ENCODE results near the gene NF1. TPM values are rescaled to one million over a fixed set of nuclear protein-coding genes. Genes with fewer than 3 reads are reported as not detected.

NF1 gene
- total RNA-seq, 1 donor from 2014 or later, result 53.1 TPM

DNA sequence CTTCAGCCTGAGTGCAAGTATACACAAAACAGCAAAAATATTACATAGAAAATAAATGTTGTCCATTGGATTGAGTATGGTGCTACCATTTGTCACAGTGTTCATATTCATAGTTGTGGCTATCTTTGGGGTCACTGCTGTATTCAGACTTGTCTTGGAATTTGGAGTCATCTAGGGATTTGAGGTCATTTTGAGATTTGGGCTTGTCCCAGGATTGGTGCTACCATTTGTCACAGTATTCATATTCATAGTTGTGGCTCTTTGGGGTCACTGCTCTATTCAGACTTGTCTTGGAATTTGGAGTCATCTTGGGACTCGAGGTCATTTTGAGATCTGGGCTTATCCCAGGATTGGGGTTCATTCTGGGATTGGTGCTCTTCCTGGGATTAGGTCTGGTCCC, 177.5 kb downstream of the NF1 start:
- Histone ChIP-seq H3K27ac (no peak overlapping the region), H3K36me3 (peaks cover 21% of the 10 kb centered on the region), H3K4me3 (no peak overlapping the region), H3K9me3 (no peaks in the 10 kb centered on the region), H3K27me3 (ENCODE audit: low read depth) (no peaks in the 10 kb centered on the region), H3K4me1 (peaks cover 34% of the 10 kb centered on the region)
- intact Hi-C loops (cut with DNase I), result no loop called here
- no peak for DNase-seq
- TF ChIP-seq, protein P1, sequence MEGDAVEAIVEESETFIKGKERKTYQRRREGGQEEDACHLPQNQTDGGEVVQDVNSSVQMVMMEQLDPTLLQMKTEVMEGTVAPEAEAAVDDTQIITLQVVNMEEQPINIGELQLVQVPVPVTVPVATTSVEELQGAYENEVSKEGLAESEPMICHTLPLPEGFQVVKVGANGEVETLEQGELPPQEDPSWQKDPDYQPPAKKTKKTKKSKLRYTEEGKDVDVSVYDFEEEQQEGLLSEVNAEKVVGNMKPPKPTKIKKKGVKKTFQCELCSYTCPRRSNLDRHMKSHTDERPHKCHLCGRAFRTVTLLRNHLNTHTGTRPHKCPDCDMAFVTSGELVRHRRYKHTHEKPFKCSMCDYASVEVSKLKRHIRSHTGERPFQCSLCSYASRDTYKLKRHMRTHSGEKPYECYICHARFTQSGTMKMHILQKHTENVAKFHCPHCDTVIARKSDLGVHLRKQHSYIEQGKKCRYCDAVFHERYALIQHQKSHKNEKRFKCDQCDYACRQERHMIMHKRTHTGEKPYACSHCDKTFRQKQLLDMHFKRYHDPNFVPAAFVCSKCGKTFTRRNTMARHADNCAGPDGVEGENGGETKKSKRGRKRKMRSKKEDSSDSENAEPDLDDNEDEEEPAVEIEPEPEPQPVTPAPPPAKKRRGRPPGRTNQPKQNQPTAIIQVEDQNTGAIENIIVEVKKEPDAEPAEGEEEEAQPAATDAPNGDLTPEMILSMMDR (IDR thresholded peaks at IDR 0.05), result no peak
- no peak for ATAC-seq

DNA sequence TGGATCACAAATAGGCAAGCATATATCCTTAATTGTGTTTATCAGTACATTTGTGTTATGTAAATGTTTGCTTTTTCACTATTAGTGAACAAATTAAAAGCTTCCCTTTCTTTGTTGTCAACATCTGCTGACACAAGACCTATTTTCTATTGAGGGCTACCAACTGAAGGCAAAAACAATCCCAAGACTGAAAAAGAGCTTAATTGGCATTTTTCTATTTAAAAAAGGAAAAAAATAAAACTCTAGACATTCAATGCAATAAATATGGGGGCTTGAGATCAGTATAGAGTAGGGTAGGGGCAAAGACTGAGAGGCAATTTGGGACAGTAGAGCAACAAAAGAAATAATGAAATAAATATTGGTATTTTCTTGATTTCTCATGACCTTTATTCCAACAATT, 178.0 kb downstream of the NF1 start:
- ATAC-seq, result no peak
- TF ChIP-seq, protein P1 (IDR thresholded peaks at IDR 0.05), result no peak
- no peaks in the 10 kb centered on the region for H3K9me3 ChIP-seq
- intact Hi-C loops (cut with DNase I), result no loop called here
- no peaks in the 10 kb centered on the region for H3K27me3 ChIP-seq (ENCODE audit: low read depth)
- peaks cover 22% of the 10 kb centered on the region for H3K36me3 ChIP-seq
- H3K4me3 ChIP-seq, result peak overlapping the region; percentile 11
- no peak for DNase-seq
- H3K27ac ChIP-seq, result no peak overlapping the region
- H3K4me1 ChIP-seq, result peaks cover 34% of the 10 kb centered on the region

DNA sequence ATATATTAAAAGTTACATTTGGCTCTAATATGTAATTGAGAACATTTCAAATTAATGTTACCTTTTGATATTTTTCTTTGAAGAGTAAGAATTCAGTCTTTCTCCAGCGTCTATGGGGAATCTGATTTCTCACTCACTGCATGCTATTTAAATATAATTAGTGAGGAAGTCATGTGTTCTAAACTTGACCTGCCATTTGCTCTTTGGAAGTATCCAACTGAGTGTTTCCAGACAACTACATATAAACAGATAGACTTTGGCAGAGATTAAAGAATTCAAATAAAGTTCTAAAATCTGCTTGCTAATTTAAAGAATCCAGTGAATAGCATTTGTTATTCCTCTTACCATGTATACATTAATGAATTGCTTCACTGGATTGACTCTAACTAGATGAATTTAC, 178.7 kb downstream of the NF1 start:
- intact Hi-C loops (cut with DNase I), result no loop called here
- ATAC-seq (no peak), DNase-seq (no peak)
- H3K4me3 ChIP-seq, result peak overlapping the region; percentile 18
- TF ChIP-seq, protein P1 (IDR thresholded peaks at IDR 0.05), result no peak
- no peaks in the 10 kb centered on the region for H3K27me3 ChIP-seq (ENCODE audit: low read depth)
- peak overlapping the region; percentile 44 for H3K27ac ChIP-seq
- peaks cover 34% of the 10 kb centered on the region for H3K4me1 ChIP-seq
- H3K36me3 ChIP-seq, result peaks cover 25% of the 10 kb centered on the region
- no peaks in the 10 kb centered on the region for H3K9me3 ChIP-seq

DNA sequence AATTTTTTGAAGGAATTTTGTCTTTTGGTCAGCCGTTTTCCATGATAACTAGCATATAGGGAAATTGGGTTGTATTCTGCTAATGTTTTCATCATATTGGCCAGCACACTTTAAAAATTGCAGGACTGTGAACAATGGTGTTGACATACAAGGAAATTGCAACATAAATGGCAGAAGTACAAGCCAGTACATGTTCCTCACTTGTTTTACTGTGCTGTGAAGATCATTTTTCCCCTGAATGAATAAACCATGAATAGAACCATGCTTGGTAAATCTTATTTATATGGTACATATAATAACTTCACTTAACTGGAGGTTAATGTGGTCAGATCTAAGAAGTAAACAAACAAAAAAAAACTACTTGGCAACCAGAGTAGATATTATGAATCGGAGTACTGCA, 179.5 kb downstream of the NF1 start:
- DNase-seq (no peak), ATAC-seq (peak; percentile 80 to 81)
- Histone ChIP-seq H3K36me3 (peaks cover 27% of the 10 kb centered on the region), H3K9me3 (no peaks in the 10 kb centered on the region), H3K4me3 (no peak overlapping the region), H3K4me1 (peaks cover 29% of the 10 kb centered on the region), H3K27ac (peak overlapping the region; percentile 44), H3K27me3 (ENCODE audit: low read depth) (no peaks in the 10 kb centered on the region)
- intact Hi-C loops (cut with DNase I), result no loop called here
- TF ChIP-seq, protein P1 (IDR thresholded peaks at IDR 0.05), result no peak

DNA sequence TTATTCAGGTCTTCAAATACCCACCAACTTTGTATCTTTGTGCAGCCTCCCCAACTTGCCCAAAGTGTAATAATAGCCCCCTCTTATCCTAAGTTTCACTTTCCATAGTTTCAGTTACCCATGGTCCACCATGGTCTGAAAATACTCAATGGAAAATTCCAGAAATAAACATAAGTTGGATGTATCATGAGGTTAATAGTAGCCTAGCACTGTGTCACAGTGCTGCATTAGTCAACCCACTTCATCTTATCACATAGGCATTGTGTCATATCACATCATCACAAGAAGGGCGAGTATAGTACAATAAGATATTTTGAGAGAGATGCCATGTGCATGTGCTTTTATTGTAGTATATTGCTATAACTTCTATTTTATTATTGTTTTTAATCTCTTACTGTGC, 180.3 kb downstream of the NF1 start:
- no peak for DNase-seq
- H3K4me1 ChIP-seq, result peaks cover 22% of the 10 kb centered on the region
- ATAC-seq, result peak in 1 of 2 donors; percentile 24
- H3K27me3 ChIP-seq (ENCODE audit: low read depth), result no peaks in the 10 kb centered on the region
- intact Hi-C loops (cut with DNase I), result no loop called here
- H3K4me3 ChIP-seq, result no peak overlapping the region
- peaks cover 23% of the 10 kb centered on the region for H3K36me3 ChIP-seq
- H3K27ac ChIP-seq, result peak overlapping the region; percentile 44
- H3K9me3 ChIP-seq, result no peaks in the 10 kb centered on the region
- TF ChIP-seq, protein P1 (IDR thresholded peaks at IDR 0.05), result no peak

DNA sequence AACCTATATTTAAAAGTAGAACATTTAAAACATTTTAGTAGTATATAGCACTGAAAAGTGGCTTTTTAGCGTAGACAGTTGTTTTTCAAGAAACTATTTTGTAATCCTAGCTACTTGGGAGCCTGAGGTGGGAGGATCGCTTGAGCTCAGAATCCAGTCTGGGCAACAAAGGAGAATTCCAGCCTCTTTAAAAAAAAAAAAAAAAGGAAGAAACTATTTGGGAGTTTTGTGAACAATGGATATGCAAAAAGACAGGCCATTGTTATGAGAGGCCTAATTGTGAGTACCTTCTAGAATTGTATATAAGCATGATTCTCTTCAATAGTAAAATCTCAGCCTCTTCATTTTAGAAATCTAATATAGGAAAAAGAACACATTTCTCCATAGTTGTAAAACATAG, 184.6 kb downstream of the NF1 start:
- H3K36me3 ChIP-seq, result peaks cover 23% of the 10 kb centered on the region
- DNase-seq (no peak), ATAC-seq (no peak)
- H3K27me3 ChIP-seq (ENCODE audit: low read depth), result no peaks in the 10 kb centered on the region
- no peak overlapping the region for H3K27ac ChIP-seq
- no peak overlapping the region for H3K4me3 ChIP-seq
- H3K9me3 ChIP-seq, result no peaks in the 10 kb centered on the region
- intact Hi-C loops (cut with DNase I), result no loop called here
- peaks cover 9% of the 10 kb centered on the region for H3K4me1 ChIP-seq
- TF ChIP-seq, protein P1 (IDR thresholded peaks at IDR 0.05), result no peak

All from lower lobe of right lung (tissue), 2 donors.